Liver (tissue), 9 donors: ENCODE data around the gene ICAM1. TPM values are rescaled to one million over a fixed set of nuclear protein-coding genes. Genes with fewer than 3 reads are reported as not detected.

Experiments used
- DNase-seq: peaks from one replicate; pipeline ENCODE4 v3.0.0-alpha.2; 2017; ENCODE audit warnings: low spot score
- H3K27ac ChIP-seq, 2 donors: one replicate each; pipeline ENCODE4 v1.7.0; 2013; ENCODE audit warnings: inconsistent platforms in 2 of 2, low read length in 2 of 2, control low read depth in 1 of 2, low read depth in 1 of 2, mild to moderate bottlenecking in 1 of 2
- H3K27me3 ChIP-seq, 4 donors: one replicate each; pipeline versions ENCODE4 v1.6.1 to v1.7.0; 2013; ENCODE audit warnings: low read length in 3 of 4, inconsistent platforms in 1 of 4, mild to moderate bottlenecking in 1 of 4, moderate library complexity in 1 of 4; ENCODE audit not compliant: control insufficient read depth in 4 of 4, insufficient read depth in 4 of 4
- H3K36me3 ChIP-seq, 4 donors: one replicate each; pipeline versions ENCODE4 v1.6.1 to v1.7.0; 2013; ENCODE audit warnings: low read length in 3 of 4, mild to moderate bottlenecking in 3 of 4, low read depth in 1 of 4, moderate library complexity in 1 of 4; ENCODE audit not compliant: control insufficient read depth in 4 of 4, insufficient read depth in 3 of 4
- H3K4me1 ChIP-seq, 4 donors: one replicate each; pipeline versions ENCODE4 v1.6.1 to v1.7.0; 2013; ENCODE audit warnings: low read length in 3 of 4, mild to moderate bottlenecking in 3 of 4, moderate library complexity in 1 of 4; ENCODE audit not compliant: control insufficient read depth in 4 of 4, insufficient read depth in 4 of 4
- H3K4me3 ChIP-seq, 3 donors: one replicate each; pipeline versions ENCODE4 v1.6.1 to v1.7.0; 2013; ENCODE audit warnings: low read length in 3 of 3, control low read depth in 1 of 3, low read depth in 1 of 3, mild to moderate bottlenecking in 1 of 3
- H3K9ac ChIP-seq, 2 donors: one replicate each; pipeline ENCODE4 v1.7.0; 2013; ENCODE audit warnings: low read length in 2 of 2, mild to moderate bottlenecking in 2 of 2, moderate library complexity in 2 of 2, control low read depth in 1 of 2, low read depth in 1 of 2
- H3K9me3 ChIP-seq, 4 donors: one replicate each; pipeline versions ENCODE4 v1.6.1 to v1.7.0; 2013; ENCODE audit warnings: low read length in 3 of 4; ENCODE audit not compliant: control insufficient read depth in 4 of 4
- ATF3 ChIP-seq: IDR thresholded peaks from 2 replicates; pipeline ENCODE4 v1.6.1; 2016; ENCODE audit warnings: antibody characterized with exemption
- CTCF ChIP-seq: fragments of 150-350 bp; IDR thresholded peaks from 2 replicates; pipeline ENCODE4 v1.5.1; 2017; ENCODE audit warnings: improper control_type of control experiment, low read depth, low read length; ENCODE audit not compliant: missing input control
- EGR1 ChIP-seq, 2 donors: IDR thresholded peaks; 2 replicates each; pipeline ENCODE4 v1.6.1; 2016 to 2018; ENCODE audit warnings: antibody characterized with exemption in 2 of 2, low read depth in 2 of 2
- FOXA1 ChIP-seq: IDR thresholded peaks from 2 replicates; pipeline ENCODE4 v1.6.1; 2016; ENCODE audit warnings: antibody characterized with exemption
- FOXA2 ChIP-seq: IDR thresholded peaks from 2 replicates; pipeline ENCODE4 v1.6.1; 2016; ENCODE audit warnings: antibody characterized with exemption
- HNF4A ChIP-seq, 2 donors: conservative IDR thresholded peaks; 2 replicates each; pipeline ENCODE4 v1.6.1; 2016; ENCODE audit warnings: antibody characterized with exemption in 2 of 2, mild to moderate bottlenecking in 2 of 2
- HNF4G ChIP-seq: IDR thresholded peaks from 2 replicates; pipeline ENCODE4 v1.6.1; 2016; ENCODE audit warnings: antibody characterized with exemption
- JUND ChIP-seq, 2 donors: IDR thresholded peaks; 2 replicates each; pipeline ENCODE4 v1.6.1; 2016; ENCODE audit warnings: antibody characterized with exemption in 2 of 2
- NR2F2 ChIP-seq: IDR thresholded peaks from 2 replicates; pipeline ENCODE4 v1.6.1; 2016; ENCODE audit warnings: antibody characterized with exemption
- RAD21 ChIP-seq, 2 donors: IDR thresholded peaks; 2 replicates each; pipeline ENCODE4 v1.6.1; 2016; ENCODE audit warnings: antibody characterized with exemption in 2 of 2, mild to moderate bottlenecking in 2 of 2
- REST ChIP-seq: IDR thresholded peaks from 2 replicates; pipeline ENCODE4 v1.6.1; 2016; ENCODE audit warnings: antibody characterized with exemption, mild to moderate bottlenecking
- RXRA ChIP-seq, 2 donors: IDR thresholded peaks; 2 replicates each; pipeline ENCODE4 v1.6.1; 2017 to 2018; ENCODE audit warnings: antibody characterized with exemption in 2 of 2, mild to moderate bottlenecking in 1 of 2
- SP1 ChIP-seq: IDR thresholded peaks from 2 replicates; pipeline ENCODE4 v1.6.1; 2018; ENCODE audit warnings: antibody characterized with exemption, mild to moderate bottlenecking
- TAF1 ChIP-seq: conservative IDR thresholded peaks from 2 replicates; pipeline ENCODE4 v1.6.1; 2016; ENCODE audit warnings: antibody characterized with exemption, mild to moderate bottlenecking
- YY1 ChIP-seq: IDR thresholded peaks from 2 replicates; pipeline ENCODE4 v1.6.1; 2016; ENCODE audit warnings: antibody characterized with exemption, mild to moderate bottlenecking
- ZBTB33 ChIP-seq: IDR thresholded peaks from 2 replicates; pipeline ENCODE4 v1.6.1; 2016; ENCODE audit warnings: antibody characterized with exemption
- WGBS: extraction: QIAGEN DNeasy Blood & Tissue Kit; methylation state at CpG from one replicate; pipeline ENCODE4 v1.1.7; 2013; 5-methylcytosine and 5-hydroxymethylcytosine counted together
- polyA plus RNA-seq, 2 donors: library from polyadenylated mRNA; stranded (reverse) in 1 of 2; unstranded in 1 of 2; fragments of 200-250 nt in 1 of 2; fragments of >200 nt in 1 of 2; fragmentation: Nextera tagmentation in 1 of 2; extraction: Ambion mirVana in 1 of 2; gene quantifications; one replicate each; pipeline versions ENCODE4 v1.2.1 to v1.2.3, GENCODE V29; 2013 to 2015
- total RNA-seq, 2 donors: library from RNA; depleted of rRNA; stranded (reverse); fragments of >200 nt; gene quantifications; one replicate each; pipeline ENCODE4 v1.2.3, GENCODE V29; 2014
- donor health status: healthy.
- donor health status: healthy.
- donor health status: healthy.
- donor health status: healthy.
- donor health status: healthy.

Gene ICAM1
- total and polyA plus RNA-seq, 4 donors, result 7.8 to 26.3 (median 19.8) TPM

- H3K4me3 ChIP-seq, result peak overlapping the region; percentile 76 to 88 (median 76)
- DNase-seq, result no peak
- peaks cover 4 to 16% (median 9%) of the 10 kb centered on the region in 4 donors for H3K36me3 ChIP-seq
- no peaks in the 10 kb centered on the region for H3K9me3 ChIP-seq
- H3K4me1 ChIP-seq, result peaks cover 6 to 19% (median 12%) of the 10 kb centered on the region in 4 donors
- H3K9ac ChIP-seq, result peak overlapping the region; percentile 69 to 72
- H3K27me3 ChIP-seq, result no peaks in the 10 kb centered on the region
- peak overlapping the region; percentile 95 to 97 for H3K27ac ChIP-seq
- WGBS, result 33% methylated on average over 12 of the region's 12 CpGs
- TF ChIP-seq SP1 (no peak), REST (no peak), RAD21 (IDR thresholded peaks at IDR 0.05) (no peak), ZBTB33 (no peak), JUND (IDR thresholded peaks at IDR 0.05) (no peak), EGR1 (IDR thresholded peaks at IDR 0.05; ENCODE audit: low read depth in 2 of 2) (no peak), TAF1 (no peak), YY1 (no peak), NR2F2 (no peak), HNF4A (conservative IDR thresholded peaks at IDR 0.05) (no peak), FOXA1 (no peak), CTCF (no peak), ATF3 (no peak), RXRA (IDR thresholded peaks at IDR 0.05) (no peak), HNF4G (no peak)
These were observed 695 bp downstream of the ICAM1 start for GRCh38 chr19:10271543-10272086.

- Histone ChIP-seq H3K27ac (no peak overlapping the region), H3K4me1 (peaks cover 6 to 18% (median 11%) of the 10 kb centered on the region in 4 donors), H3K36me3 (peaks cover 7 to 32% (median 21%) of the 10 kb centered on the region in 4 donors)
These were observed 3.7 kb downstream of the ICAM1 start for GRCh38 chr19:10274589-10274988.

More at GRCh38 chr19:10274589-10274988, 3.7 kb downstream of the ICAM1 start:
- H3K9ac ChIP-seq, result no peak overlapping the region
- H3K4me3 ChIP-seq, result no peak overlapping the region
- H3K27me3 ChIP-seq, result no peaks in the 10 kb centered on the region
- DNase-seq, result no peak
- 91% methylated on average over 10 of the region's 10 CpGs for WGBS
- no peaks in the 10 kb centered on the region for H3K9me3 ChIP-seq
- TF ChIP-seq RAD21 (IDR thresholded peaks at IDR 0.05) (no peak), EGR1 (IDR thresholded peaks at IDR 0.05; ENCODE audit: low read depth in 2 of 2) (no peak), REST (no peak), FOXA2 (no peak)
